ENCODE measurements around the gene ATP7A. TPM values are rescaled to one million over a fixed set of nuclear protein-coding genes. Genes with fewer than 3 reads are reported as not detected.
"Not testable (repeated sequence)": the region's sequence is repeated elsewhere in the genome, so short reads cannot be mapped to it uniquely, and the experiment has no call there.

ATP7A gene
- total and polyA plus RNA-seq, 9 of the 15 experiments (the other 6 are each of a cell fraction or from before 2014, with no cell fraction given): 7.8 to 22.7 (median 11.6) TPM

- FAIRE-seq; H4K20me1 ChIP-seq (replicated peaks; ENCODE audit: control insufficient read depth, insufficient read depth, low read length): not testable (repeated sequence)
These were observed 29.1 kb upstream of the ATP7A start for GRCh38 chrX:77881418-77881817.

DNA sequence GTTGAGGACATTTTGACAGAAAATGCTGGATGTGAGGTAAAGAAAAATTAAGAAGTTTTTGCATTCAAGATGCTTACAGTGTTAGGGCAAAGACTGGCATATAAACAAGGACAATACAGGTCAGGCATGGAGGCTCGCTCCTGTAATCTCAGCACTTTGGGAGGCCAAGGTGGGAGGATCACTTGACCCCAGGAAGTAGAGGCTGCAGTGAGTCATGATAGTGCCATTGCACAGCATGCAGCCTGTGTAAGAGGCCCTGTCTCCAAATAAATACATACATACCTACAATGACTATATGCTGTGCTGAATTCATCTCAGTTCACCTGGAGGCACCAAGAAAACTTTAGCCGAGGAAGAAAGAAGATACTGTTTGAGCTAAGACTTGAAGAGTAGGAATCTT, 17.6 kb upstream of the ATP7A start:
- H3K4me2 ChIP-seq (ENCODE audit: insufficient read depth, low read length): no peak overlapping the region
- H3K27ac ChIP-seq (ENCODE audit: extremely low read depth, low read depth, low read length): no peak overlapping the region
- TF ChIP-seq, protein P1, sequence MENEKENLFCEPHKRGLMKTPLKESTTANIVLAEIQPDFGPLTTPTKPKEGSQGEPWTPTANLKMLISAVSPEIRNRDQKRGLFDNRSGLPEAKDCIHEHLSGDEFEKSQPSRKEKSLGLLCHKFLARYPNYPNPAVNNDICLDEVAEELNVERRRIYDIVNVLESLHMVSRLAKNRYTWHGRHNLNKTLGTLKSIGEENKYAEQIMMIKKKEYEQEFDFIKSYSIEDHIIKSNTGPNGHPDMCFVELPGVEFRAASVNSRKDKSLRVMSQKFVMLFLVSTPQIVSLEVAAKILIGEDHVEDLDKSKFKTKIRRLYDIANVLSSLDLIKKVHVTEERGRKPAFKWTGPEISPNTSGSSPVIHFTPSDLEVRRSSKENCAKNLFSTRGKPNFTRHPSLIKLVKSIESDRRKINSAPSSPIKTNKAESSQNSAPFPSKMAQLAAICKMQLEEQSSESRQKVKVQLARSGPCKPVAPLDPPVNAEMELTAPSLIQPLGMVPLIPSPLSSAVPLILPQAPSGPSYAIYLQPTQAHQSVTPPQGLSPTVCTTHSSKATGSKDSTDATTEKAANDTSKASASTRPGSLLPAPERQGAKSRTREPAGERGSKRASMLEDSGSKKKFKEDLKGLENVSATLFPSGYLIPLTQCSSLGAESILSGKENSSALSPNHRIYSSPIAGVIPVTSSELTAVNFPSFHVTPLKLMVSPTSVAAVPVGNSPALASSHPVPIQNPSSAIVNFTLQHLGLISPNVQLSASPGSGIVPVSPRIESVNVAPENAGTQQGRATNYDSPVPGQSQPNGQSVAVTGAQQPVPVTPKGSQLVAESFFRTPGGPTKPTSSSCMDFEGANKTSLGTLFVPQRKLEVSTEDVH (IDR thresholded peaks at IDR 0.05; ENCODE audit: low read depth, partially characterized antibody): no peak
- TF ChIP-seq MAFK (IDR thresholded peaks at IDR 0.05; ENCODE audit: low read length) (no peak), RBM25 (IDR thresholded peaks at IDR 0.05; ENCODE audit: low read depth, low read length, severe bottlenecking) (peak; percentile 15), ZNF655 (CRISPR knock-in tag; IDR thresholded peaks at IDR 0.05) (no peak), ZNF77 (CRISPR knock-in tag; IDR thresholded peaks at IDR 0.05) (no peak), BCOR (IDR thresholded peaks at IDR 0.05) (0 out of 2 replicates have a peak, but pooled peaks have one; percentile 31), KDM1A (IDR thresholded peaks at IDR 0.05) (peak in 1 of 2 experiments; percentile 17; a peak in 1 of 4 replicates), EP300 (IDR thresholded peaks at IDR 0.05; ENCODE audit: low read length) (no peak)
- H2AFZ ChIP-seq (ENCODE audit: low read depth, low read length): no peak overlapping the region
- H3K4me1 ChIP-seq (replicated peaks in 1 of 2; ENCODE audit: control insufficient read depth in 2 of 2, insufficient read depth in 2 of 2, low read length in 2 of 2): peaks cover 0 to 3% of the 10 kb centered on the region in 2 experiments; a peak in 1 of 5 replicates
- WGBS (ENCODE audit: insufficient coverage, low coverage, missing lambda C conversion rate): 67% methylated on average over 2 of the region's 2 CpGs
- no peak overlapping the region for H3K9ac ChIP-seq (ENCODE audit: insufficient read depth in 1 of 2, low read depth in 2 of 2, low read length in 2 of 2)
- FAIRE-seq: no peak
- DNase-seq (ENCODE audit: extremely low read depth in 1 of 4, low spot score in 3 of 4): no peak
- no peak overlapping the region for H3K4me3 ChIP-seq
- no TSS peak for BruUV-seq (replicated peaks)
- in situ Hi-C loops (cut with MboI) (no loop called here), intact Hi-C loops (cut with micrococcal nuclease) (loop anchor here (10.0 kb wide), 1 partner anchor 448 kb away; the partner anchor contains the start of gene FGF16)
- H3K9me3 ChIP-seq (replicated peaks; ENCODE audit: control insufficient read depth, insufficient read depth, low read depth, low read length): no peaks in the 10 kb centered on the region
- peaks cover 49% of the 10 kb centered on the region for H3K79me2 ChIP-seq (ENCODE audit: control insufficient read depth, insufficient read depth, low read length)
- H4K20me1 ChIP-seq (replicated peaks; ENCODE audit: control insufficient read depth, insufficient read depth, low read length): no peaks in the 10 kb centered on the region
- no peaks in the 10 kb centered on the region; the same call in 2 of the 3 replicates for H3K36me3 ChIP-seq (ENCODE audit: control insufficient read depth, insufficient read depth, low read length)
- ChIA-PET POLR2A (interaction anchor here (0.8 kb wide), 1 partner anchor 206 kb away, joined by 3 read pairs; no protein-coding TSS in a partner anchor), CTCF (ENCODE audit: low intra/inter-chr PET ratio) (no interaction called here)
- no peaks in the 10 kb centered on the region for H3K9me1 ChIP-seq (ENCODE audit: control insufficient read depth, insufficient read depth, low read length)
- ATAC-seq: no peak
- H3K27me3 ChIP-seq (ENCODE audit: control insufficient read depth in 2 of 2, insufficient read depth in 2 of 2, low read length in 2 of 2): no peaks in the 10 kb centered on the region

More at GRCh38 chrX:77881418-77881817, 29.1 kb upstream of the ATP7A start:
- H3K9me1 ChIP-seq (ENCODE audit: control insufficient read depth, insufficient read depth, low read length); H3K36me3 ChIP-seq (ENCODE audit: control insufficient read depth, insufficient read depth, low read length); ATAC-seq; H3K27ac ChIP-seq (ENCODE audit: extremely low read depth, low read depth, low read length); H3K4me3 ChIP-seq; H3K27me3 ChIP-seq (ENCODE audit: control insufficient read depth in 2 of 2, insufficient read depth in 2 of 2, low read length in 2 of 2); H3K4me2 ChIP-seq (ENCODE audit: insufficient read depth, low read length); CTCF ChIA-PET (ENCODE audit: low intra/inter-chr PET ratio); in situ Hi-C loops (cut with MboI); H3K79me2 ChIP-seq (ENCODE audit: control insufficient read depth, insufficient read depth, low read length); intact Hi-C loops (cut with micrococcal nuclease); BruUV-seq (replicated peaks); DNase-seq (ENCODE audit: extremely low read depth in 1 of 4, low spot score in 3 of 4); POLR2A ChIA-PET; H3K9ac ChIP-seq (ENCODE audit: insufficient read depth in 1 of 2, low read depth in 2 of 2, low read length in 2 of 2); H3K4me1 ChIP-seq (replicated peaks in 1 of 2; ENCODE audit: control insufficient read depth in 2 of 2, insufficient read depth in 2 of 2, low read length in 2 of 2); H3K9me3 ChIP-seq (replicated peaks; ENCODE audit: control insufficient read depth, insufficient read depth, low read depth, low read length); H2AFZ ChIP-seq (ENCODE audit: low read depth, low read length): not testable (repeated sequence)
- peak; percentile 41 for TF ChIP-seq ZNF146 (CRISPR knock-in tag; IDR thresholded peaks at IDR 0.05; ENCODE audit: unreplicated experiment)
- WGBS (ENCODE audit: insufficient coverage, low coverage, missing lambda C conversion rate): 38% methylated on average over 1 of the region's 4 CpGs

Data from K562 (cell line).